HG02642 (cell line): ENCODE data around the gene SPAG16.

Source experiments
- ATAC-seq: cut with Tn5 transposase; IDR thresholded peaks from one replicate; pipeline ENCODE4 v1.9.1; 2021; ENCODE audit warnings: mild to moderate bottlenecking; ENCODE audit not compliant: unreplicated experiment, poor library complexity

The SPAG16 gene

DNA sequence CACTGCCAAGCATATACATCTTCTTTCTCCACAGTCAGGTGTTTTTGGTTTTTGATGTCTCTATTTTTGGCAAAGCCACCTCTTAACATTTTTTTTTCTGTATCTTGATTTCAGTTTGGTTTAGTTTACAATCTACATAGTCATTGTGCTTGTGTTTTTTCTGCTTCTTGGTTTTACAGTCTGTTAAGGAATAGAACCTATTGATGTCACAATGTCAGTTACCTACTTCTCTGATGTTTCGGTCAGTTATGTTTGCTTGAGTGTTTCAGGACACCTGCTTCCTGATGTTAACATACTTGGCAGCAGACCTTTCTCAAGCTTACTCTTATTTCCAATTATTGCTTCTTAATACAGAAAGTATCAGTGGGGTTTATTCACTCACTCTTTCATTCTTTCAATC is 253.3 kb downstream of the SPAG16 start:
- ATAC-seq = peak; percentile 53

DNA sequence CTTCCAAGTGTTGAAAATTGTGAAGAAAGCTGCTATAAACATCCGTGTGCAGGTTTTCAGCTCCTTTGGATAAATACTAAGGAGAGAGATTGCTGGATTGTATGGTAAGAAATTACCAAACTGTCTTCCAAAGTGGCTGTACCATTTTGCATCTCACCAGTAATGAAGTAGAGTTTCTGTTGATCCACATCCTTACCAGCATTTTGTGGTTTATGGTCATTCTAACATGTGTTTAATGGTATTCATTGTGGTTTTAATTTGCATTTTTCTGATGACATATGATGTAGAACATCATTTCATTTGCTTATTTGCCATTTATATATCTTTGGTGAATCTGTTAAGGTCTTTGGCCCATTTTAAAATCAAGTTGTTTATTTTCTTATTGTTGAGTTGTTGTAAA is 260.7 kb downstream of the SPAG16 start:
- no peak for ATAC-seq

DNA sequence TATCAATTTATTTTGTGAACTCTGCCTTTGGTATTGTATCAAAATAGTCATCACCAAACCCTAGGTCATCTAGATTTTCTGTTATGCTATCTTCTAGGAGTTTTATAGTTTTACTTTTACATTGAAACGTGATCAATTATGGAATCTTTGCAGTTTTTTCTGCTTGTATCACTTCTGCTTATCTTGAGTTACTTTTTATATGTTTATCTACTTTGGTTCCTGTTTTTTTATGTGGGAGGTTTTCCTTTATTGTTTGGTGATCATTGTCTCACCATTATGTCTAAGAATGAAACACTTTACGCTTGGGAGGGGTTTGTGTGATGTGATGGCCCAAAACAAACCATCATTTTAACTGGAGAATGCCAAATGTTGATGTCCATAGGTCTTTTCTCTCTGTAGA is 261.2 kb downstream of the SPAG16 start:
- ATAC-seq = no peak

DNA sequence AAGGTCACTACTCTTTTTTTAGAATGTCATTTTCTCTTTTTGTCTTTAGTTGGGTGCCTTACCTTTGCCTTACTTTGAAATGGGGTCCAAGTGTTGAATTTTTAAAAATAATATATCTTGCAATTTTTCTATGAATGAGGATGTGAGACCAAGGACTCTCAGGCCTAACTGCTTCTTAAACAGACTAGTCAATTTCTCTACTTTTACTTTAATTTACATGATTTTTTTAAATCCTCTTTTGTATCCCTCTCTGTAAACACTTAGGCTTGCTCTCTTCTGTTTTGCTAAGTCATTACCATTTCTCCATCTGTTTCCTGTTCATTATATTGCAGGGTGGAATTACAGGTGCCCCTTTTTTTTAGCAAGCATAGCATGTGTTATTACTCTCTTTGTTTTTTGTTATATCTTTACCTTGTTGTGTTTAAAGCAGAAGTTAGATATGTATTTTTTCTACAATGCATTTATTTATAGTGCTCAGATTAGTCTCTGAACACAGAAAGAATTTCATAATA is 261.8 kb downstream of the SPAG16 start:
- ATAC-seq = no peak

DNA sequence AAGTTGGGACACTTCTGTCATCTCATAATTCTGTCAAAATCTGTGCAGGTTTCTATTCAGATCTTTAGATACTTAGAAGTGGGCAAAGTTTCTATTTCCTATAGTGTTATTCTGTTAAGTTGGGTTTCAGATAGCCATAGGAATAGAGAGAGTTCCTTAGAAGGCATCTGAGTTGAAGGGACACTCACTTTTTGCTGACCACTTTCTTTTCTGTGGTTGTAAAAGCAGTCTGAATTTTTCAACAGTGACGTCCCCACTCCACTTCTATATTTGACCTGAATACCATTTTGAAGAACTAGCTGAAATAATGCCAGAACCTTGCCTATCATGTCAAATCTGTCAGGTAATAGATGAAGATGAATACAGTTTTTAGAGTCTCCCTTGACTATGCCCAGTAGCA is 267.3 kb downstream of the SPAG16 start:
- ATAC-seq = no peak

DNA sequence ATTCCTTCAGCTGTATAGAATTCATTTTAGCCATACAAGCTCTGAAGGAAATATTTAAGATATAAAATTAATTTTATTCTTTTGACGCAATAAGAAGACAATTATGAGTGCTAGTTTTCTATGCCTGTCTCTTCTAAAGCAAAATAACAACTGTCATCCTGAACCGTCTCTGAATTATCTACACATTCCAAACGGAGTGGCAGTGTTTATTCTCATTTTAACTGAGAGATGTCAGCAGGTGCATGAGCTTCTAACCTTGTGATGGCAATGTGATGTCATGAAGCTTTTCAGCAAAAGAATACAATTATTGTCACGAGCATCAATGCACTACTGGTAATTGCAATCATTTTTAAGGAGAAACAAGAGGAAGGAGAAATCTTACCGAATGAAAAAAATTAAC is 274.8 kb downstream of the SPAG16 start:
- no peak for ATAC-seq

DNA sequence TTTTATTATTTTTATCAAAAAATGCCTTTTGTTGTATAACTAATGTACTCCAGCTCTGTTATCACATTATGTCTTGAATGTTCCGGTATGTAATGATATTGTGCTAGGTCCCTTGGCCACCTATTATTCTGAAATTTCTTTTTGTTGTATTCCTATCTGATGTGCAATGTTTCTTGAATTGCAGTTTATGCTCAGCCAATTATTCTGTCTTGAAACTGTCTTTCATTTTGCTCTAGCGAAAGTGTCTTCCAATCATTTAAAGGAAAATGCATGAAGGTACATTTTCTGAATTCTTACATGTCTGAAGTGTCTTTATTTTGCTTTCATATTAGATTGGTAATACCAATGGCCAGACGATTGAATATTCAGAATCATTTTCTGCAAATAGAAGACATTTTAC is 277.5 kb downstream of the SPAG16 start:
- ATAC-seq = no peak

DNA sequence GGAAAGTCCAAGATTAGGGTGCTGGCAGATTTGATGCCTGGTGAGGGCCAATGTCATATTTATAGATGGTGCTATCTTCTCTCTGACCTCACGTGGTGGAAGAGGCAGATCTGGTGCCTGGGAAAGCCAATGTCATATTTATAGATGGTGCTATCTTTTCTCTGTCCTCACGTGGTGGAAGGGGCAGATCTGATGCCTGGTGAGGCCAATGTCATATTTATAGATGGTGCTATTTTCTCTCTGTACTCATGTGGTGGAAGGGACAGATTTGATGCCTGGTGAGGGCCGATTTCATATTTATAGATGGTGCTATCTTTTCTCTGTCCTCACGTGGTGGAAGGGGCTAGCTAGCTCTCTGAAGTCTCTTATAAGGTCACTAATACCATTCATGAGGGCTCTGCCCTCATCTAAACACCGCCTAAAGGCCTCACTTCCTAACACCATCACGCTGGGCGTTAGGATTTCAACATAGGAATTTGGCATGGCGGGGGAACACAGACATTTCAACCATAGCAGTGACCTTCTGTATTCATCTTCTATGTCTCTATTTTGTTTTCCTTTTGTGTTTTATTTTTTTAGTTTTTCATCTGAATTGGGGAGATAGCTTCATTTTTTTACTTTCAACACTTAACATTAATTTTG is 278.4 kb downstream of the SPAG16 start:
- no peak for ATAC-seq

DNA sequence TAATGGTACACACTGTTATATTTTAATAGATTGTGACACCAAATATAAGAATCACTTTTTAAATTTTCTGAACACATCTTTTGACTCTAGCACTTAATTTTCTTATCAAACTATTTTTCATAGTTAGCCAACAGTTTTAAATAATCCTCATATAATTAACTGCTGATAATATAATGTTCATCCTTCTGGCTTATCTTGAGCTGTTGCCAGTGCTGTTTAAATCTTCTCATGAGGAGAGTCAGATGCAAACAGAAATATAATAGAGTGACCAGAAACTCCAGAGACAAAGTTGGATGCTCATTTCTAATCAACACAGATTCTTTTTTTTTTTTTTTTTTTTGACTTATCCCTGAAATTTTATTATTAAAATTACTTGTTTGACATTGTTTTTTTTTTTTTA is 282.6 kb downstream of the SPAG16 start:
- no peak for ATAC-seq

DNA sequence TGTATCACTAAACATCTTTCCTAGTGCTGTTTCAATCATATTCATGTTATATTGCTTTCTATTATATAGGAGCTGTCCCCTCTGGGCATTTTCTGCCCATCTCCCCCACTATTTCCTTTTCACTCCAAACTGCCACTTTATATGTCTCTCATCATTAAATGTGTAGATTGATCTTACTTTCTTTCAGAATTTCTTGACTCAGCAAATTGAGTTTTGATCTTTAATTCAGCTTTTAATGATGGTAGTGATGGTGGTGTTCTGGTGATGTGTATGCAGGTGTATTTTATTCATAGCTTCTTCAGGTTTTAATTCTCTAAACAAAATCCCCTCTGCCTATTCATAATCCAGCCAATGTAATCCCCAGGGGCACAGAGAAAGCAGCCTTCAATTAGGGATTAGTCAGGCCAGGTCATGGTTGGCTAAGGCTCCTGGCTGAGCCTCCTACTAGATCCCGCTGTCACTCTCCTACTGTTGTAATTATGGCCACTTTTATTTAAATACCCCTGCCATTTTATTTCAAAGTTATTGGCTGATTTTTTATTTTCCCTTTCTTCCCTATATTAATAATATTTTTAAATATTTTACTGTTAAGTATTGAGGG is 325.4 kb downstream of the SPAG16 start:
- ATAC-seq = no peak

DNA sequence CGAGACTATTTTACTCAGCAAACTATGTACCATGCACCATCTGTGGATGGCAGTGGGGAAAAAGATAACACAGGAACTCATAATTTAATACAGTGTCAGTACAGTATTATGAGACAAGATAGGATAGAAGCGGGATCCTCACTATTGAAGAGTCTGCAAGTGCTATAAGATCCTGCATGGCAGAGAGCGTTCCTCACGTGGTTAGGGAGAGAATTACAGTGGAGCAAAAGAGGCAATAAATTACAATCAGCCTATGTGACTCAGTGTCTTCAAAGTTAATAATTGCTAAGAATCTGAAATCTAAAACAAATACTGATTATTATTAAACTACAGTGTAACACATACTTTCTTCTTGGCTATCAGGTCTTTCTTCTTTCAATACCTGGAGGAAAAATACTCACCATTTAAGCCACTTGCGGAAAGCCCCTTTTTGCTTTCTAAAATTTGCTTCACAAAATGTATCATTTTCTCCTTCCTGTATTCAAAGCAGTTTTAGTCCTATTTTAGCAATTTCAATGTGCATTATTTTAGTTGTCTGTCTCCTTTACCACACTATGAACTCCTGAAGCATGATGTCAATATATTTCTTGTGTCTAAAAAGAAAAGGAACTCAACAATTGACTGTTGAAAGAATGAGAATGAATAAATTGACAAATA is 342.9 kb downstream of the SPAG16 start:
- ATAC-seq = peak; percentile 53

DNA sequence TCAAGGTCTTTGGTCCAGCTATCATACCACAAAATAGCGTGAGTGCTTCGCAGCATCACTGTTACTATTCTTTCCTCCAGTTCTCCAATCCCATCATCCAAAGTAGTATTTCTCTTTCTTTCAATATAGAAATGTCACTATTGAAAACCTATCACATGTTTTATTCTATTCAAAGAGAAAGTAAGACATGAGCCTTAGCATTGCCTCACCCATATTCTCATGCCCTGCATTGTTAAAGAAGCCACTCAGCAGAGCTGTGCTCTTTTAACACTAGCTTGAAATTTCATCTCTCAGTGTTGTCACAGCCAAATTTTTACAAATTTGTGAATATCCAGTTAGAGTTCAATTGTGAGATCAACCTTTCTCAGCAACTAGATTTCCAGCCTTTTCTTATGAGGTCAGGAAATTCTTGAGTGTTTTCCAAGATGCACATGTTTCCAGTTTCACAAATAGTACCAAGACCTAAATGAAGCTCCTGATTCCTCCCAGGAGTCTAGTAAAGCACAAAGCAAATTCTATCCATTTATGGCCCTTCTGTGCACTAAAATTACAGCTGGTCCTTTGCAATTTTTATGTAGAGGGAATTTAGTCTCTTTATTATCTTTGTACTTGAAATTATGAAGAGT is 343.7 kb downstream of the SPAG16 start:
- peak; percentile 38 for ATAC-seq

DNA sequence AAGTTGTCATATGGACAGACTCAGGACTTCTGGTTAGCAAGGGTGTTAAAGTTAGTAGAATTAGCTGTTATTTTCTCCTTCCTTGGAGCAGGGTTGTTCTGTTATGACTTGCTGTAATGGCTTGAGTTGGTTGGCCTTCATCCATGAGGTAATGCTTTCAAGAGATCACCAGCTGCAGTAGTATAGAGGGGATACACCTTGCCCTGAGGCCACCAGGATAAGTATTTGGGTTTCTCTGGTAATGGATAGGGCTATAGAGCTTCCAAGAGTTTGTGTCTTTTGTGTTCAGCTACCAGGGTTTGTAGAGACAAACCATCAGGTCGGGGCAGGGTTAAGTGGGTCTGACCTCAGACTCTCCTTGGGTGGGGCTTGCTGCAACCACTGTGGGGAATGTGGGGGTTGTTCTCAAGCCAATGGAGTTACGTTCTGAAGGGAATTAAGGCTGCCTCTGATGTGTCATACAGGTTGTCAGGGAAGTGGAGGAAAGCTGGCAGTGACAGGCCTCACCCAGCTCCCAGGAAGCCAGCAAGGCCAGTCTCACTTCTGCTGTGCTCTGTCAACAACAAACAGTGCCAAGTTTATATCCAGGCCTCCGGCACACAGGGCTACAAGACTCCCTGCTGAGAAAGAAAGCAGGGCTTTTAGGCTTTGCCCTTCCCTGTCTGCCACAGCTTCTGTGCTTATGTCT is 356.6 kb downstream of the SPAG16 start:
- ATAC-seq = no peak

DNA sequence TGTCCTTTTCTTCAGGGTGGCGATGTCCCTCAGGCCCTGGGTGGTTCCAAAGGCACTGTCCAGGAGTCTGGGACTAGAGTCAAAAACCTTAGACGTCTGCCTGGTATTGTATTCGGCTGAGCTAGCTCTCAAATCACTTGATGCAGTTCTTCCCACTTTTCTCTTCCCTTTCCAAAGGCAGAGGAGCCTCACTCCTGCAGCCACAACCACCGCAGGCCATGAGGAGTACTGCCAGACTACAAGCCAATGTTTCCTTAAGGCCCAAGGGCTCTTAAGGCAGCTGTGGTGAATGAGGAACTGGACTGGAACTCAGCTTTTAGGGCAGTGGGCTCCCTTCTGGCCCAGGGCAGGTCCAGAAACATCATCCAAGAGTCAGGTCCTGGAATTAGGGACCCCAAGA is 360.7 kb downstream of the SPAG16 start:
- no peak for ATAC-seq

DNA sequence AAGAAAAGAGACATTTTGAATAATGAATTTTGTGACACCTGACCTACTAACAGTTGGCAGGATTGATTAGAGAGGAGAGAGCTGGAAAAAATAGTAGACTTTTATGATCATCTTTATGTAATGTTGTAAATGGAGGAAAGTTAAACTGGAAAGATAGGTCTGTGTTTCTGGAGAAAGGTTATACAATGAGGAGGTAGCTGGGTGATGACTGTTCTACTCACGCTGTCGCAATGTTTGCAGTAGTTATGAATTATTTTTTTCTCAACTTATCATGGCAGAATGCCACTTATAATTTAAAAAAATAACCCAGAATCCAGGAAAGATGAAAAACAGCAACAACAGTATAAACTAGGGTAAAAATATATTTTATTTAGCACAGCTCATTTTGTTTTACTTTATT is 364.9 kb downstream of the SPAG16 start:
- no peak for ATAC-seq

DNA sequence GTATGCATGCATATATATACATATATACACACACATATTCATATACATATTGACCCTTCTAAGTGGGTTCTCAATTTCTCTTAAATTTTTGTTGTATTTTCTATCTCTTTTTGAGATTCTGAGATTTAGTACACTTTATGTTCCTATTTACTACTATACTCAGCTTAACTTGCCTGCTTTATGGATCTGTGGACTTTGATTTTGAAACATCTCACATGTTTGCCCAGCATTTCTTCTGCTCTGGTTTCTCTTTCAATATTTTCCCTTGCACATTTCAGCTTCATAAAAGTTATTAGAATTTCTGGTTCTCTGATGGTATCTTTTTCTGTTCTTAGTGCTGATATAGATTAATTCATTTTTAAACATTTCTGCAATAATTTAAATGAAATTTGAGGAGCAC is 380.6 kb downstream of the SPAG16 start:
- ATAC-seq = no peak

DNA sequence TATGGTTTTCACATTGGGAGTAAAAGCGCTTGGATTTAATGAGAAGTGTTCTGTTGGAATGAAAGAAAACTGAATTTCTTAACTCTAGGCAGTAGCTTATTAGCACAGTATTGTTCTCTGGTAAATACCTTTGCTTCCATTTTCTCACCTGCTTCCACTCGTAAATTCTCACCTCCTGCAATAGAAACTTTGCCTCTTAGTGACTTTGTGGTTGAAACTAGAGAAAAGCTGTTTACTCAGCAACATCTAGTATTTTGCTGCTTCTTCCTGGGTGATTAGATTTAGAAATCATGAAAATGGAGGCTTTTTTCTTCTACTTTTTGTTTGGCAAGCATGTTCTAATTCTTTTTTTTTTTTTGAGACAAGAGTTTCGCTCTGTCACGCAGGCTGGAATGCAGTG is 385.4 kb downstream of the SPAG16 start:
- no peak for ATAC-seq

DNA sequence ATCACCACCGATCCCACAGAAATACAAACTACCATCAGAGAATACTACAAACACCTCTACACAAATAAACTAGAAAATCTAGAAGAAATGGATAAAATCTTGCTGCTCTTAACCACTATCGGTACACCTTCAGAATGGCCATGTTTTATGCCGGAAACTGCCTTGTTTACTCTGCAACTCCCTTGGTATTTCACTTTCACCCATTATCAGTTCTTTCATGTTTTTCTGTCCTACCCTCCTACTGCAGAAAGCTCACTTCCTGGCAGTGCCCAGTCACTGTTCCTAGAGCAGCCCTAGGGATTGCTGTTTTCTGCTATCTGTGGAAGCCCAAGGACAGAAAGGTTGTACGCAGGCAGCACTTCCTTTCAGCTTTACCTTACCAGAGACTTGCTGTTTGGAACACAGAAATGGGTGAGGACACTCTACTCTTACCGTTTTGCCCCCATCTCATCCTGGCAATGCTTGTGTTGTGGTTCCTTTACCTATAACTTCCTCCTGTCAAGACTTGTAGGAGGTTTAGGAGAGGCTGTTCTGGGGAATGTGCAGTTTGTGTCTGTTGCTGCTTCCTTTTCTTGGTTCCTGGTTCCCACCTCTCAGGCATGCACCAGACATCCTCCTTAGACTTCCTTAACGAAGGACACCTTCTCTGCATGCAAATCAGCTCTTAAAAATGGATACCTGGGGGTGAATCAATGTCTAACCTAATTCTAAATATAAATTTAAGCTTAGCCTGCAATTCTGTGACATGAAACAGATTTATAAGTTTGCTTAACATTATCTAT is 394.4 kb downstream of the SPAG16 start:
- ATAC-seq = peak; percentile 44

DNA sequence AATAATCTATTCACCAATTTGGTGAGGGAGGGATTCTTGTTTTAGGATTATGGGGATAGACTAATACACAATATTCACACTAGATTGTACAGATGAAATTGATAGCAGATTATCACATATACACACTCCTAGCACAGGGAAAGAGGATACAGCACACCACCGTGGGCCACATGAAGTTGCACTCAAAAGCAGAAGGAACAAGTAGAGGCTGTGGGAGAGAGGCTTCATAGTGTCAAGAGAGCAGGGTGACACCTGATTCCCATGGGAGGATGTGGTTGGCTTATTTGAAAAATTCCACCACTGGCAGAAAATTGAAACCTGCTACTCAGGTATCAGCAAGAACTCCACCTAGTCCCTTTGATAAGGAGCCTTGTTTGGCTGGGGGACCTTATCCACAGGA is 395.6 kb downstream of the SPAG16 start:
- no peak for ATAC-seq

DNA sequence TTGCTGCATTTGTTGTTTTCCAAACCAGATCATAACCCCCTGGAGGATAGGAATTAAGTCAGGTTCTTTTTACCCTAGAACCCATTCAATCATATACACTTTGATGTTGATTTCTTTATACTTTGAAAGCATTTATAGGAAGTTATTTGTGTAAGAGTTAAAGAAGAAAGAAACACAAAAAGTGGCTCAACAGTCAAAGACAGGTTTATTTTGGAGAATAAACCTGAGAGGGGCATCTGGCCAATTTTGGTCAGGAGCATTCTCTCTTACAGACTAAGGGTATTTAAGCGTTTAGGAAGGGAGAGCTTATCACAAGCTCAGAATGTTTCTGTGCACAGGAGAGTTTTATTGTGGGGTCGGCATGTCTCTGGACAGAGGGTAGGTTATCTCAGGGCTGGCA is 398.0 kb downstream of the SPAG16 start:
- ATAC-seq = no peak
